K562 (cell line): Measurements from ENCODE around the gene HMX1. TPM values are rescaled to one million over a fixed set of nuclear protein-coding genes. Genes with fewer than 3 reads are reported as not detected.

Experiments
- ATAC-seq: fragments of 200-7000 bp; cut with Tn5 transposase; 3 replicates; pipeline ENCODE4 v1.9.1; 2020; ENCODE audit warnings: moderate library complexity
- BruUV-seq: library from RNA; stranded (reverse); fragments of 400-500 nt; replicated peaks from 2 replicates; lab custom pipeline; 2021; lab: Mats Ljungman, UMichigan
- CTCF ChIA-PET: fragments of 300-600 bp; formaldehyde crosslinking; extraction: SDS; loops from one replicate; lab custom pipeline; 2021; ENCODE audit warnings: low intra/inter-chr PET ratio; lab: Yijun Ruan, JAX
- POLR2A ChIA-PET: fragments of 300-600, 350-650 bp; sonication (Branson Sonifier 250); formaldehyde crosslinking; extraction: SDS; loops from one replicate; lab custom pipeline; 2021; ENCODE audit warnings: antibody characterized with exemption, inconsistent platforms; lab: Yijun Ruan, JAX
- DNase-seq, 4 experiments: peaks; one replicate each; pipeline versions ENCODE4 v3.0.0 to v3.0.0-alpha.2; 2011 to 2018; ENCODE audit warnings: low spot score in 3 of 4, mixed read lengths in 3 of 4; ENCODE audit errors: extremely low read depth in 1 of 4
- FAIRE-seq: peaks from 2 replicates; lab custom pipeline; 2011; peaks lifted over from hg19 to GRCh38; lab: Jason Lieb, UNC
- H2AFZ ChIP-seq: 2 replicates; pipeline ENCODE4 v1.6.0; 2011; ENCODE audit warnings: low read depth, low read length, control low read depth, inconsistent platforms
- H3K27ac ChIP-seq: fragments of 200-600 bp; 3 replicates; pipeline ENCODE4 v1.8.0; 2011; ENCODE audit warnings: low read depth, mild to moderate bottlenecking, control low read depth, inconsistent platforms, low read length, moderate library complexity, mixed read lengths; ENCODE audit errors: extremely low read depth
- H3K27me3 ChIP-seq, 2 experiments: fragments of 300-600 bp in 1 of 2; 2 replicates in 1 of 2; 3 replicates in 1 of 2; pipeline versions ENCODE4 v1.6.0 to v1.8.0; 2011; ENCODE audit warnings: inconsistent platforms in 2 of 2, low read length in 2 of 2, mild to moderate bottlenecking in 1 of 2, mixed read lengths in 1 of 2, moderate library complexity in 1 of 2; ENCODE audit not compliant: control insufficient read depth in 2 of 2, insufficient read depth in 2 of 2
- H3K36me3 ChIP-seq: fragments of 300-600 bp; 3 replicates; pipeline ENCODE4 v1.8.0; 2011; ENCODE audit warnings: mild to moderate bottlenecking, low read length, inconsistent platforms; ENCODE audit not compliant: control insufficient read depth, insufficient read depth
- H3K4me1 ChIP-seq, 2 experiments: fragments of 200-600 bp in 1 of 2; replicated peaks in 1 of 2; 2 replicates in 1 of 2; 3 replicates in 1 of 2; pipeline versions ENCODE4 v1.5.1 to v1.8.0; 2011; ENCODE audit warnings: inconsistent platforms in 2 of 2, low read length in 2 of 2, mild to moderate bottlenecking in 1 of 2, mixed read lengths in 1 of 2, moderate library complexity in 1 of 2; ENCODE audit not compliant: control insufficient read depth in 2 of 2, insufficient read depth in 2 of 2
- H3K4me2 ChIP-seq: 2 replicates; pipeline ENCODE4 v1.6.1; 2011; ENCODE audit warnings: low read length, control low read depth, inconsistent platforms, mixed read lengths; ENCODE audit not compliant: insufficient read depth
- H3K4me3 ChIP-seq: fragments of 200-600 bp; sonication (generic), shearing (Covaris generic); 2 replicates; pipeline ENCODE4 v1.5.1; 2016; ENCODE audit warnings: control low read depth, inconsistent platforms
- H3K79me2 ChIP-seq: fragments of 200-600 bp; 3 replicates; pipeline ENCODE4 v1.8.0; 2011; ENCODE audit warnings: low read length, inconsistent platforms; ENCODE audit not compliant: control insufficient read depth, insufficient read depth
- H3K9ac ChIP-seq, 2 experiments: 2 replicates each; pipeline versions ENCODE4 v1.6.0 to v1.6.1; 2011; ENCODE audit warnings: low read depth in 2 of 2, low read length in 2 of 2, control low read depth in 1 of 2, inconsistent platforms in 1 of 2, mild to moderate bottlenecking in 1 of 2, mixed read lengths in 1 of 2; ENCODE audit not compliant: insufficient read depth in 1 of 2
- H3K9me1 ChIP-seq: one replicate; pipeline ENCODE4 v1.6.0; 2011; ENCODE audit warnings: inconsistent platforms, mild to moderate bottlenecking, low read length, moderate library complexity; ENCODE audit not compliant: control insufficient read depth, insufficient read depth
- H3K9me3 ChIP-seq: replicated peaks from 2 replicates; pipeline ENCODE4 v1.5.1; 2011; ENCODE audit warnings: low read depth, low read length, inconsistent platforms; ENCODE audit not compliant: control insufficient read depth, insufficient read depth
- H4K20me1 ChIP-seq: replicated peaks from 2 replicates; pipeline ENCODE4 v1.6.1; 2011; ENCODE audit warnings: low read length, inconsistent platforms, mixed read lengths; ENCODE audit not compliant: control insufficient read depth, insufficient read depth
- PTRF ChIP-seq: fragments of 450-650 bp; IDR thresholded peaks from 2 replicates; pipeline ENCODE4 v1.6.1; 2016; ENCODE audit warnings: mild to moderate bottlenecking, missing genetic modification characterization, missing compliant biosample characterization
- RAD21 ChIP-seq, 2 experiments: fragments of 250-450 bp in 1 of 2; fragments of 450-650 bp in 1 of 2; sonication (Bioruptor Pico) in 1 of 2; formaldehyde crosslinking in 1 of 2; IDR thresholded peaks in 1 of 2; conservative IDR thresholded peaks in 1 of 2; 2 replicates each; pipeline versions ENCODE4 v1.4.0 to v1.8.0; 2020 to 2022; ENCODE audit warnings: mild to moderate bottlenecking in 2 of 2, moderate library complexity in 1 of 2
- RBM25 ChIP-seq: fragments of 200-400 bp; formaldehyde crosslinking; IDR thresholded peaks from 2 replicates; pipeline ENCODE4 v1.6.1; 2018; ENCODE audit warnings: low read length, low read depth, moderate library complexity; ENCODE audit not compliant: severe bottlenecking
- TAF15 ChIP-seq: fragments of 200-400 bp; formaldehyde crosslinking; IDR thresholded peaks from 2 replicates; pipeline ENCODE4 v1.6.1; 2017; ENCODE audit warnings: mild to moderate bottlenecking, low read depth, low read length, moderate library complexity
- ZKSCAN1 ChIP-seq: fragments of 150-350 bp; IDR thresholded peaks from 2 replicates; pipeline ENCODE4 v1.6.1; 2016; ENCODE audit warnings: low read depth, low read length
- WGBS: fragments of 100-300 bp; shearing (Covaris generic); methylation state at CpG from one replicate; pipeline ENCODE4 v1.1.6; 2016; ENCODE audit warnings: low coverage, mixed read lengths; ENCODE audit not compliant: insufficient coverage; ENCODE audit errors: missing lambda C conversion rate; 5-methylcytosine and 5-hydroxymethylcytosine counted together
- in situ Hi-C: fragments of 300-500 bp; cut with MboI; formaldehyde crosslinking; loops from 4 replicates; pipeline ENCODE4 v1.15.0; 2018; ENCODE audit warnings: inconsistent platforms, mixed read lengths
- intact Hi-C: fragments of 100-400 bp; cut with micrococcal nuclease; formaldehyde crosslinking; loops from 2 replicates; pipeline ENCODE4 v1.14.2; 2022
- polyA plus RNA-seq, 8 experiments: library from polyadenylated mRNA; depleted of rRNA in 4 of 8; stranded (reverse) in 5 of 8; unstranded in 3 of 8; fragments of >200 nt; fragmentation: Nextera tagmentation in 2 of 8; fragmentation: Illumina TruSeq in 1 of 8; extraction: Ambion mirVana in 2 of 8; extraction: Trizol in 1 of 8; gene quantifications; 2 replicates each; pipeline versions ENCODE4 v1.2.1 to v1.2.3, GENCODE V29; 2011 to 2014; ENCODE audit warnings: inconsistent platforms in 1 of 8, missing spikeins in 1 of 8
- total RNA-seq, 7 experiments: library from RNA; depleted of rRNA in 6 of 7; stranded (reverse); fragments of >200 nt in 6 of 7; fragmentation: Illumina TruSeq in 2 of 7; extraction: Trizol in 2 of 7; gene quantifications; 2 replicates each; pipeline versions ENCODE4 v1.2.1 to v1.2.3, GENCODE V29; 2011 to 2021; ENCODE audit warnings: low replicate concordance in 1 of 7

Gene HMX1
- total and polyA plus RNA-seq, 9 of the 15 experiments (the other 6 are each of a cell fraction or from before 2014, with no cell fraction given): not detected

- BruUV-seq: no TSS peak
Measured at GRCh38 chr4:8838296-8838960, 33.2 kb downstream of the HMX1 start.

DNA sequence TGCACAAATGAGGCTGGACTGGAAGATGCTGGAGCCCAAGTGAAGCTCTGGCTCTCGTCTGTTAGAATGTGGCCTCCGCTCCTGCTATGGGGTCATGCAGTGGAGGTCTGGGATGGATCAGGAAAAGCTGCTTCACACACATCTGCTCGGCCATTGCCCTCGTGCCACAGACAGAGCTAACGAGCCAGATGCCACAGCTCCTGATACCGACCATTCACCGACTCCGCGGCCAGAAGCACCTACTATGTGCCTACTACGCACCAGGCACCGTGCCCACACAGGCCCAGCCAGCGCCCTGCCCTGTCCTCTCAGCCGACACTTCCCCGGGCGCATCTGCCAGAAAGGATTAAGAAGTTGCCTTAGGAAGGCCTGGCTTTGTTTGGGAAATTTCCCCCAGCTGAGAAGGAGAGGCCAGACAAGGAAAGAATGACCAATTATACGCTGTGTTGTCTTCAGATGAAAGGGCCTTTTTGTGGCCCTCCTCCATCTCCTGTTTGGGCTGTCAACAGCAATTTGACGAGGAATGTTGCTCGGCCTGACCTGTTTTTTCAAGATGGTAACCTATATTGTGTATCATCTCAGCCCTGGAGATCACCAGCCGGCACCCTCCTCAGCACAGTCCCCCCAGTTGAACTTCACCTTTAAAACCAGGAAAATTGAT is 34.3 kb downstream of the HMX1 start:
- no peaks in the 10 kb centered on the region for H3K36me3 ChIP-seq
- H3K4me1 ChIP-seq: no peaks in the 10 kb centered on the region
- WGBS: under 1% methylated on average over 19 of the region's 19 CpGs
- no peak overlapping the region for H2AFZ ChIP-seq
- no peaks in the 10 kb centered on the region; the same call in none of the 2 replicates for H4K20me1 ChIP-seq
- ChIA-PET POLR2A (no interaction called here), CTCF (no interaction called here)
- no peak for DNase-seq
- no peak for FAIRE-seq
- no peaks in the 10 kb centered on the region for H3K79me2 ChIP-seq
- no peak for ATAC-seq
- H3K4me3 ChIP-seq: no peak overlapping the region
- H3K27me3 ChIP-seq: peaks cover 8 to 56% of the 10 kb centered on the region in 2 experiments; a peak in 3 of 5 replicates
- no TSS peak for BruUV-seq
- in situ Hi-C loops (no loop called here), intact Hi-C loops (no loop called here)
- TF ChIP-seq ZKSCAN1 (peak; percentile 68), PTRF (tag) (no peak)
- no peak overlapping the region for H3K9ac ChIP-seq
- no peaks in the 10 kb centered on the region for H3K9me1 ChIP-seq
- H3K27ac ChIP-seq: no peak overlapping the region
- no peak overlapping the region for H3K4me2 ChIP-seq
- no peaks in the 10 kb centered on the region; the same call in 1 of the 2 replicates for H3K9me3 ChIP-seq

More at GRCh38 chr4:8838296-8838960, 33.2 kb downstream of the HMX1 start:
- no peaks in the 10 kb centered on the region for H3K36me3 ChIP-seq
- no peak overlapping the region for H2AFZ ChIP-seq
- H3K9me3 ChIP-seq: no peaks in the 10 kb centered on the region; the same call in 1 of the 2 replicates
- FAIRE-seq: no peak
- no peak for TF ChIP-seq RAD21 (CRISPR knock-in tag; conservative IDR thresholded peaks at IDR 0.05 in 1 of 2, IDR thresholded peaks at IDR 0.05 in 1 of 2)
- no peak for TF ChIP-seq TAF15
- TF ChIP-seq RBM25: peak; percentile 85
- in situ Hi-C loops (no loop called here), intact Hi-C loops (no loop called here)
- H3K4me2 ChIP-seq: no peak overlapping the region
- H3K9ac ChIP-seq: no peak overlapping the region
- no peaks in the 10 kb centered on the region for H3K79me2 ChIP-seq
- no peak overlapping the region for H3K27ac ChIP-seq
- ATAC-seq: no peak
- CTCF ChIA-PET: no interaction called here
- H3K4me3 ChIP-seq: no peak overlapping the region
- WGBS: 1% methylated on average over 12 of the region's 12 CpGs
- peaks cover 8 to 49% of the 10 kb centered on the region in 2 experiments; a peak in 3 of 5 replicates for H3K27me3 ChIP-seq
- POLR2A ChIA-PET: no interaction called here
- H4K20me1 ChIP-seq: no peaks in the 10 kb centered on the region; the same call in none of the 2 replicates
- H3K4me1 ChIP-seq: no peaks in the 10 kb centered on the region
- H3K9me1 ChIP-seq: no peaks in the 10 kb centered on the region
- no peak for DNase-seq
